ENCODE data around the gene API5.

The API5 gene

GRCh38 chr11:43311791-43312607 lies at the start of gene API5:
Gene API5 (plus strand): TSS chr11:43311996. CDS start chr11:43312128, 132 bp downstream.
- peak; percentile 91 to 93 for DNase-seq

DNA sequence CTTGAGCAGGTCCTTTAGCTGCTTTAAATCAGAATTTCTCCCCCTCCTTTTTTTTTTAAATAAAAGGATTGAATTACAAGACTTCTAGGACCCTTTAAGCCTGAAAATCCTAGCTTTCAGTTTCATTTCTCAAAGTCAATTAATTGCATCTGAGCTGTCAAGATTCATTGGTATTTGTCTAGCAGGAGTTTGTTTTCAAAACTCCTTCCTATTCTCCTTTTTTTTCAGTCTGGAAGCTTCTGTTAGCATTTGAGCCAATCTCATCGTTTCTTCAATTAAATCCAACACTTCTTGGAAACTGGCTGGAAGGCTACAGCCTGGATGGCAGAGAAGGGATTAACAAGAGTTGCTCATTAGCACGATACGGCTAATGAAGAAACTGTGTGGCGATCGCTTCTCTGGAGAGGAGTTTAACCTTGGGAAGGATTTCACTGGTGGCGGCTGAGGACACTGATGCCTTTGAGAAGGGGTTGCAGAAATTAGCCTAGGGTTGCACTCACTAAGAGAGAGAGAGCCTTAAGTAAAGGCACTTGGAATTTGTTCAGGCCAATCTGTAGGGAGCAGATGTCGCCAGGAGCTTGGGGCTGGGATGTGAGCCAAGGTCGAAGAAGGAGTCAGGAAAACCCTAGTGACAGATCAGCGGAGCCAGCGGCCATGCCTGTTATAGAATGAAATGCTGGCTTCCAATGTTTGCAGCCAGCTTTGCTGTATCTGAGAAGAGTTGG lies 43.8 kb upstream of the API5 start:
- no peak for DNase-seq

GRCh38 chr11:43268786-43269185 lies 43.0 kb upstream of the API5 start:
- no peak for DNase-seq

DNA sequence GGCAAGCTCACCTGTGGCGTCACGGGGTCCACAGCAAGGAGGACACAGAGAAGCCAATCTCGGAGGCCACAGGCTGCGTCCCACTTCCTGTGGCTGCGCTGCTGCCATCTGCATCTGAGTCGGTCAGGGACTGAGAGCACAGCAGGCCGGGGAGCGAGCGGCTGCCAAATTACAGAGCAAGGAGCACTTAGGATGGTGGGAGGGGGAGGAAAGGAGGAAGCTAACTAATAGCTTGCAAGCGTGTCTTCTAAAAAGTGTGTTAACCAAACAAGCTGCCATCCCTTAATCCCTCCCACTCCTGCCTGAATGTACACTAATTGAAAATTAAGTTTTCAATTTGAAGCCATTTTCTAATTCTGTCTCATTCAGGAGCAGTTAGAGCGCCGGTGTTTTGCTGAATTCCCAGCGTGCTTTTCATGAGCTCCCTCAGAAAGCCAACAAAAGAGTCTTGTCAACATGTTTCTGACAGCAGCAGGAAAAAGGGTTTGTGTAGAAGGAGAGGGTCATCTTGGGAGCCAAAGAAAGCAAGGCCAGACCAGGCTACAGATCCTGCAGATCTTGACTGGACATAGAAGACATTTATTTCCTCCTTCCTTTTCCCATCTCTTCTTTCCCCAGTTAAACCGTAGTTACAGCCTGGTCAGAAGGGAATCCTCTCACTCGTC lies 42.4 kb upstream of the API5 start:
- no peak for DNase-seq

DNA sequence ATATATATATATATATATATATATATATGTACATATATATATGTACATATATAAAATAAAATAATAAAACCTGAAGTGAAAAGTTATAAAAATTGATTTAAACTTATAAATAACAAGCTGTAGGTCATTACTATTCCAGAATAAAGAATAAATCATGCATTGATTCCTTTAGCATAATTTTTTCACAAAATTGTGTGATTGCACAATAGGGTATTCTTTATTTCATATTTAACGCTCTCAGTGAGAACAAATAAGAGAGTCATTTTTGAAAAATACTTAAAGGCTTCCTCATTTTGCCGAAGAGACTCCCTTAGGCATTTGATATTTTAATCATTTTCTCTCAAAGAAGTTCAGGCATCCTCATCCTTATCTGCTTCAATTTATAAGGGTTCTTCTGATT lies 41.3 kb upstream of the API5 start:
- DNase-seq = no peak

DNA sequence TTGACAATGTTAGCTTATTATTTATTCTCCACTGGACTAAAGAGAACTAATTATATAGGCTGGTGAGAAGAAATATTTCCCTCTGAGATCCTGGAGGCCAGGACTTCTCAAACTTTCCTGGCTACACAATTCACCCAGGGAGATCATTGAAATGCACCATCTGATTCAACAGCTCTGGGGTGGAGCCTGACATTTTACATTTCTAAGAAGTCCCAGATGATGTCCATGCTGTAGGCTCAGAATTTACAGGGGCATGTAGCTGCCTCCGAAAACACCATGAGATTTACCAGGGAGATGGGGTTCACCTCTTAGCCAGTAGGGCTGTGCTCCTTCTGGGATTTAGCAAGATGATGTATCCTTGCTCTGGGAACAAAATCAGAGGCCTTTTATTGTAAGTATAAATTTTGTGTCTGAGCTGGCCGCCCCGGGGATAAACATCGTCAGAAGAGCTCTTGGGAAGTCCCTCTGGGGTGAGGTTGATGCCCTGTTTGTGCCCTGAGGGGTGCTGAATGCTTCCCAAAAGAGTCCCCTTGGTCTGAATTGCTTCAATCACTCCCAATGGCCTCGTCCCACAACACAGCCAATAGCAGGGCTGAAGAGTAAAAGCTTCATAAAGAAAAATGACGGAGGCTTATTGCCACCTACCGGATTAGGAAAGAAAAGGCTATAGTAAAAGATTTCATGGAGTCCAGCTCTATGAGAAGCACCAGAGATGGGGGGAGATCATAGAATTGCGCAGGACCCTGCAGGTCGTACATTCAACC lies 33.4 kb upstream of the API5 start:
- peak in 1 of 2 donors; percentile 0 for DNase-seq

DNA sequence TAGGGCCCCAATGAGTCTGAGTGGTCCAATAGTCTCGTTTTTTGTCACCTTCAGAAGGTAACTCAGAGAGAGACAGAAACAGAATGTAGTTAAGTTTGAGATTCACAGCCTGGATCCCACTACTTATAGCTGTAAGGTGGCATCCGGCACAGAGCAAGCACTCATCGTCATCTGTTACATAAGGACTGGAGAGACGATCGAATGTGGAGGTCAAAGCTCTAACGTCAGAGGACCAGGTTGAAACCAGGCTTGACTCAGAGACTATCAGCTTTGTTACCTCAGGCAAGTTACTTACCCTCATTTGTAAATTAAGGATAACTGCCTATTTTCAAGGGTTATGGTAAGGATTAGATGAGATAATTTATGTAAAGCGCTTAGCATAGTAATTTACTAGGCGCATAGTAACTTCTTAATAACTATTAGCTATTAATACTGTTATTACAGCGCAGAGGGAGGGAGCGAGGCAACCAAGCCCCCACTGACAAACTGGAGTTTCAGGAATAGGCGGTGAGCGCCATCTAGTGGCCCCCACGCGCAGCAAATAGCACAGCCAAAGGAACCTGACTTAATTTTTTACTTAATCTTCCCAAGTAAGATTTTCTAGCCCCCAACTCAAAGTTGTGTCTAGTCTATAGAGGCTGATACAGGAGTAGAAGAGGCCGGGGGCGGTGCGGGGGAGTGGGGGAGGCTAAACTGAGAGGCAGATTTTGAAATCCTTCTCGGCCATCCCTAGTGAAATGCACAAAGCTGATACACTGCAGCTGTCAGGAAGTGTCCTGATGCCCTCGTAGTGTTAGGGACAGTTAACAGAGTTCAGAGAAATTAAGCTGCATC lies 29.0 kb upstream of the API5 start:
- DNase-seq = peak in 1 of 2 donors; percentile 28

DNA sequence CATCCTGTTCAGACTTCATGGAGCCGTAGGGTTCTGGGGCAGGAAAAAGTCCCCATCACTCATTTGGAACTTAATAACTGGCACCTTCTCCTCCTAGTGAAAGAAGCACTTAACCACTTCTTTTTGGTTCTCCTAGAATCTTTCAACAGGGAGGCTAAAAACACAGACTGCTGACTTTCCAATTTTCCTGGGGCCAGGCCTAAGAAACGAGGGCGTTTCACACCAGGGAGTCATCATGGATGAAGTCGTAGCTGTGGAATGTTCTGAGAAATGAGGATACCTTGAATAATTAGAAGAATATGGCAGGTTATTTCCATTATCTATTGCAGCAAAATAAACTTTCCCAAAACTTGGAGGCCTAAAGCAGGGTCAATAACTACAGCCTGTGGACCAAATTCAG lies 26.0 kb upstream of the API5 start:
- DNase-seq = no peak

DNA sequence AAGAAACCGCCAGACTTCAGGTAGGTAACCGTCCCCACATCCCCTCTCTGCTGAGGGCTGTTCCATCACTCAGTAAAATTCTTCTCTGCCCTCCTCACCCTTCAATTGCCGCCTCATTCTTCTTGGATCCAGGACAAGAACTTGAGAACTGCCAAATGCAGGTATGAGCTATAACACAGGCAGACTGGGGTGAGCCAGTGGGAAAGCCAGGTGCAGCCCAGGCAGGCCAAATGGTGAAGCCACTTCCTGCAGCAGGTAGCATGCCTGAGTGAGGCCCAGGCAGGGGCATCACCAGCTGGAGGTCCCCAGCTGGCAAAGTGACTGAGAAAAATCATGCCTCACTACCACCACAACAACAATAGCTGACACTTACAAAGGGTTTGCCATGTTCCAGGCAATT lies 22.4 kb upstream of the API5 start:
- no peak for DNase-seq

- DNase-seq = no peak
Observed at GRCh38 chr11:43298397-43298796, 13.4 kb upstream of the API5 start.

DNA sequence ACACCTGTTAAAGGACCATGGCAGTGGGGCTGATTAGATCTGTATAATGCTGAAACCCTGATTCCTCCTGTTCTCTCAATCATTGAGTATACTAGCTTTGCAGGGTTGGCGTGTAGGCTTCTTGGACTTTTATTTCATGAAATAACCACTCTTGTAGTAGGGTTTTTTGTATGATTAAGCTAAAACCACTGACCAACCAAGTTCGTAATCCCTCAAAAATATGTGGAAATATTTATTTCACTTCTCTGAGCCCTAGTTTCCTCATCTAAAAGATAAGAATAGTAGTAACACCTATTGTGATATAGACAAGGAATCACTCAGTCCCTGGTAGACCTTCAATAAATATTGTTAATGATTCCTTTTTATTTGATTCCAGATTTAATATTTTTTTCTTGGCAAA lies 4.2 kb downstream of the API5 start:
- no peak for DNase-seq

DNA sequence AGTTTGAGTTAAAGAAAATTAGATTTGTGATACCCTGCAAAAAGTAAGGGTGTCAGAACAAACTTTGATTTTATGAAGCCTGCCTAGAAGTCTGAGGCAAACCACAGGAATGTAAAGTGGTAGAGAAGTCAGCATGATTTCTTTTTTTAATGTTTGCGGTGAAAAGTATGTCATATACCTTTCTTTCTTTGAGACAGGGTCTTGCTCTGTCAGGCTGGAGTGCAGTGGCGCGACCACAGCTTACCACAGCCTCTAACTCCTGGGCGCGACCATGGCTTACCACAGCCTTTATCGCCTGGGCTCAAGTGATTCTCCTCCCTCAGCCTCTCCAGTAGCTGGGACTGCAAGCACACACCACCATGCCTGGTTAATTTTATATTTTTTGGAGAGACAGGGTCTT lies 4.7 kb downstream of the API5 start:
- peak in 1 of 2 donors; percentile 13 for DNase-seq

GRCh38 chr11:43327987-43328386 lies 16.2 kb downstream of the API5 start:
- DNase-seq = no peak

DNA sequence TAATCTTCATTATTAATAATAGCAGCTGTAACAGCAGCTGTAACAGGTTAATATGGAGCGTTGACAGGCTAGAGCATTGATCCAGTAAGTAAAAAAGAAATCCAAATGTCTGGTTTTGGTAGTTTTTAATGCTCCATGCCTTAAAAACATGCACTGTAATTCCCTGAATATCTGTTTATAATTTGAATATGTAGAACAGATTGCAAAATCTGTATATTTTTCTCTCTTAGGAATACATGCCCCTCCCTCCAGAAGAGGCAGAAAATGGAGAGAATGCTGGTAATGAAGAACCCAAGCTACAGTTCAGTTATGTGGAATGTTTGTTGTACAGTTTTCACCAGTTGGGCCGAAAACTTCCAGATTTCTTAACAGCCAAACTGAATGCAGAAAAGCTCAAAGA lies 16.7 kb downstream of the API5 start:
- no peak for DNase-seq

DNA sequence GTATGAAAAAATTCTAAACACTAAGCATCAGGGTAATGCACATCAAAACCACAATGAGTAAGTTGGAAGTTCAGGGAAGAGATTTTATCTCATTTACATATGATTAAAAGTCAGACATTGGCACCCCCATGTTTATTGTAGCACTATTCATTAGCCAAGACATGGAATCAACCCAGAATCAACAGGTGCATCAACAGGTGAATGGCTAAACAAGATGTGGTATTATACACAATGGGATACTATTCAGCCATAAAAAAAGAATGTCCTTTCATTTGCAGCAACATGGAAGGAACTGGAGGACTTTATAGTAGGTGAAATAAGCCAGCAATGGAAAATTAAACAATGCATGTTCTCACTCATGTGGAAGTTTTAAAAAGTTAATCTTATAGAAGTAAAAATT lies 29.4 kb downstream of the API5 start:
- DNase-seq = no peak

DNA sequence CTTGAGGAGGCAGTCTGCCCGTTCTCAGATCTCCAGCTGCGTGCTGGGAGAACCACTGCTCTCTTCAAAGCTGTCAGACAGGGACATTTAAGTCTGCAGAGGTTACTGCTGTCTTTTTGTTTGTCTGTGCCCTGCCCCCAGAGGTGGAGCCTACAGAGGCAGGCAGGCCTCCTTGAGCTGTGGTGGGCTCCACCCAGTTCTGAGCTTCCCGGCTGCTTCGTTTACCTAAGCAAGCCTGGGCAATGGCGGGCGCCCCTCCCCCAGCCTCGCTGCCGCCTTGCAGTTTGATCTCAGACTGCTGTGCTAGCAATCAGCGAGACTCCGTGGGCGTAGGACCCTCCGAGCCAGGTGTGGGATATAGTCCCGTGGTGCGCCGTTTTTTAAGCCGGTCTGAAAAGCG lies 39.6 kb downstream of the API5 start:
- peak in 1 of 2 donors; percentile 13 for DNase-seq

DNA sequence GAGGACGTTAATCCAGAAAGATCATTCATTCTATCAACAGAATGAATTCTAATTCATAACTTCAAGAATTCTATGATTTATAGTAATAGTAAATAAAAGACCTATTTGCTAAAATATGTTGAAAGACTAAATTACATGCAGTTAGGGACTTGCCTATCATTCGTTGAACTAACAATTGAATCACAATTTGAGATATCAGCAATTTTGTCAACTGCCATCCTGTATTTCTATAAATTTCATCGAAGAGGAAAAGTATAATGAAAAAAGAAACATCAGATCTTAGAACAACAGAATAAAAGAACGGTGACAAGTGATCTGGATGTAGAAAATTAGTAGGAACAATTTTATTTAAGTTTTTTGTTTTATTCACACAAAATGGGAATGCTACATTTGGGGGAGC lies 42.5 kb downstream of the API5 start:
- DNase-seq = no peak

DNA sequence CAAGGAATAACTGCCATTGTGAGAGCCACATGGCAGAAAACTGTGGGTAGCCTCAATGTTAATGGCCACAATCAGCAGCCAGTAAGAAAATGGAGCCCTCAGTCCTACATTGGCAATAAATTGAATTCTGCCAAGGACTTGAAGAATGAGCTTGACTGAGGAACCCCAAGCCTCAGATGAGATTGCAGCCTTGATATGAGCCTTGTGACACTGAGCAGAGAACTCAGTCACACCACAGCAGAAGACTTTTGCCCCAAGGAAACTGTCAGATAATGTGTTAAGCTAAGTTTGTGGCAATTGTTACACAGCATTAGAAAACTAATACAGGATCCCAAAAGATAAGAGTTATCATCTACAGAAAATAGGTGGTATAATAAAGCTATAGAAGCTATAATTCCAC lies 44.5 kb downstream of the API5 start:
- DNase-seq = no peak

DNA sequence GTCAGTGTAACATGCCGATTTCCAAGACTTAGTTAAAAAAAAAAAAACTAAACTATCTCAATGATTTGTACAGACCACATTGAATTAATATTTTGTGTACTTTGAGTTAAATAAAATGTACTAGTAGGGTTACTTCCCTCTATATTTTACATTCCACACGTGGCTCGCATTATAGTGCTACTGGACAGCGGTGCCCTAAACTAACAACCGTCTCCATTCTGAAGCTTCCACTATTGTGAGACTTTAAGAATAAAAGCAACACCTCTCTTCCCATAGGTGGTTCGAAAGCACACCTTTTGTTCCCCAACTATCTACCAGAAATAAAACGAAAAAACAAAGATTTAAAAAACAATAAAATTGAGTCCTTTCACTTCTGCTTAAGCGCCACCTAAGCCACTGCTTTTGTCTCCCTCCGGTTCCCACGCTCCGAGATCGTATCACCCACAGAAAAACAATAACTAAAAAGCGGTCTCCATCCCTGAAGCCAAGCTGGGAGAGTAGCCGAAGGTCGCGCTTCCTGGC lies 46.5 kb downstream of the API5 start:
- no peak for DNase-seq

GRCh38 chr11:43358801-43359421 lies 47.1 kb downstream of the API5 start, which contains the start of gene TTC17:
Gene TTC17 (plus strand): TSS chr11:43358920. CDS start chr11:43358955, 35 bp downstream.
- peak; percentile 90 to 92 for DNase-seq

DNA sequence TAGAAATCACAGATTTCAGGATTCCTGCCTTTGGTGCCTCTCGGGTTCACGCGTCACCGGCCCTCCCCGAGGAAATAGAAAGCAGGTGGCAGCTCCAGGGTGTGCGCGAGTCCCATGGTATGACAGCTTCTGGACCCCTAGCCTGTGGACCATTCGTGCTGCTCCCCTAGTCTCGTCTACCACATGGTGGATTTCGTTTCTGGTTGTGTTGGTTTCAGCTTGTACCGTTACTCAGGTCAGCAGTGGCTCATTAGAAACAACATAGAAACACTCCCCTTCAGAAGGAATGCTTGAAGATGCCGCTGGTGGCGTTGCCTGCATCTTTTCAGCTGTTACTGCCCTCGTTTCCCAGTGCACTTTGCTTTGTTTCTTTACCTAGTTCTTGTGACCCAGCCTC lies 47.6 kb downstream of the API5 start:
- DNase-seq = peak in 1 of 2 donors; percentile 2
